NB4 (cell line): ENCODE data around the gene NEBL.

Experiments used
- DNase-seq: peaks from one replicate; pipeline ENCODE4 v3.0.0; 2010; ENCODE audit warnings: low read depth
- H3K4me3 ChIP-seq: one replicate; pipeline ENCODE4 v1.5.1; 2011; ENCODE audit warnings: mild to moderate bottlenecking, low read depth, low read length, moderate library complexity
- CTCF ChIP-seq: IDR thresholded peaks from one replicate; pipeline ENCODE4 v1.5.1; 2012; ENCODE audit warnings: low read depth, low read length
- MAX ChIP-seq: IDR thresholded peaks from 2 replicates; pipeline ENCODE4 v1.6.1; 2011; ENCODE audit warnings: low read depth, low read length
- MYC ChIP-seq: IDR thresholded peaks from 2 replicates; pipeline ENCODE4 v1.6.1; 2011; ENCODE audit warnings: low read depth, low read length
- POLR2A ChIP-seq: IDR thresholded peaks from 2 replicates; pipeline ENCODE4 v1.6.1; 2011; ENCODE audit warnings: mild to moderate bottlenecking; ENCODE audit not compliant: insufficient read length; ENCODE audit errors: extremely low read depth

NEBL gene

GRCh38 chr10:20879136-20879535, 18.0 kb downstream of the NEBL start:
- TF ChIP-seq MAX = no peak
- no peak for TF ChIP-seq POLR2A
- no peak for TF ChIP-seq MYC
- no peak for TF ChIP-seq CTCF
- H3K4me3 ChIP-seq = no peak overlapping the region
- DNase-seq = no peak

GRCh38 chr10:20877986-20878983, 18.8 kb downstream of the NEBL start:
- TF ChIP-seq POLR2A (no peak), MAX (no peak), CTCF (no peak), MYC (no peak)
- no peak overlapping the region for H3K4me3 ChIP-seq
- no peak for DNase-seq

- DNase-seq = no peak
- TF ChIP-seq CTCF = no peak
- no peak for TF ChIP-seq MAX
- TF ChIP-seq MYC = no peak
- no peak for TF ChIP-seq POLR2A
- H3K4me3 ChIP-seq = no peak overlapping the region
These were observed 19.6 kb downstream of the NEBL start for GRCh38 chr10:20877554-20877953.

- H3K4me3 ChIP-seq = no peak overlapping the region
These were observed 22.9 kb downstream of the NEBL start for GRCh38 chr10:20874261-20874660.

GRCh38 chr10:20871970-20872369, 25.1 kb downstream of the NEBL start:
- TF ChIP-seq MYC (no peak), POLR2A (no peak), CTCF (no peak), MAX (no peak)
- no peak overlapping the region for H3K4me3 ChIP-seq
- DNase-seq = no peak

More at GRCh38 chr10:20874261-20874660, 22.9 kb downstream of the NEBL start:
- no peak for DNase-seq
- no peak for TF ChIP-seq MYC
- no peak for TF ChIP-seq POLR2A
- TF ChIP-seq MAX = no peak
- no peak for TF ChIP-seq CTCF
